ENCODE measurements around the gene TTLL4.
"Not testable (repeated sequence)": the region's sequence is repeated elsewhere in the genome, so short reads cannot be mapped to it uniquely, and the experiment has no call there.

Gene TTLL4

DNA sequence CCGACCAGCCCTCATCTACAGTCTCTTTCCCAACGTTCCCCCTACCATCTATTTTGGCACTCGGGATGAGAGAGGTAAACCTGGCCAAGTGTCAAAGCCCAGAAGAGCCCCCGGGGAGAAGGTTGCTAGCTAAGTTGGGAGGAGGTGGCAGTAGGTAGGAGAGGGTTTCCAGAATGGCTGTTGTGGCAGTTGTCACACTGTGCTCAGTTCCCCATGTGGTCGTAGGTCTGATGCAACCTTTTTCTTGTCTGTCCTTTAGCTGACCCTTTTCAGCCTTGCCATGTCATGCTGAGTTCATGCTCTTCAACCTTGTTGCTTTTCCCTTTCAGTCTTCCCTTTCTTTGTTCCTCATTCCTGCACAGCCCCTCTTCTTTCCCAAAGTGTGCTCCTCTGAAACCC is 34.5 kb downstream of the TTLL4 start:
- DNase-seq, result no peak

DNA sequence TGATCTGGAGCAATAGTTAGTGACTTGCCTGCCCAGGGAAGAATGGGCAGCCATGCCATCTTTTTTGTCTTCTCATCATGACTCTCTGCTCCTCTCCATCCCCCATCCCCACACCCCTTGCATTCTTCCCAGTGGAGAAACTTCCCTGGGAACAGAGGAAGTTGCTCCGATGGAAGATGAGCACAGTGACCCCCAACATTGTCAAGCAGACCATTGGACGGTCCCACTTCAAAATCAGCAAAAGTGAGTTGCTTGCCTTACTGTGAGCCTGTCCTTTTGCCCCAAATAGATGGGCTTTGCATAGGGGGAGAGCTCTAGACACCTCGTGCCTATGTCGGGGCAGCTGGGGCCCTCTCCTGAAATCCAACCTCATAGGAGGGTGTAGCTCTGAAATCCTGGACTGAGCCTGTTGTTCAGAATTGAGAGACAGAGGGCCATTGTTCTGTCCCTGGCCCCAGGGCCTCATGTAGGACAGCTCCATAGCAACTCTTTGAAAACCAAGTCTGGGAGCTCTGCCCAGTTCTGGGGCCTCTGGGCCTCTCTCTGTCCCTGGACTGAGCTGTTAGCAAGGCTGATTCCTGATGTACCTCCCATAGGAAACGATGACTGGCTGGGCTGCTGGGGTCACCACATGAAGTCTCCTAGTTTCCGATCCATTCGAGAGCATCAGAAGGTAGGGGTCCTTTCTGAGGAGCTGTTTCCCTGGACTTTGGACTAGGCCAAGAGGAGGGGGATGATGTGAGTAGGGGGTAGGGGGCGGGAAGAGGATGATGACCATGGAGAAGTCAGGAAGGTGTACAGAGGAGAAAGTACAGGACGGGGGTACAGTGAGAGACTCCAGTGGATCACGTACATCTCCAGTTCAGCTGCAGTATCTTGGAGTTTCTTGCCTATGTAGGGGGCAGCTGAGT is 35.2 kb downstream of the TTLL4 start:
- DNase-seq, result no peak

DNA sequence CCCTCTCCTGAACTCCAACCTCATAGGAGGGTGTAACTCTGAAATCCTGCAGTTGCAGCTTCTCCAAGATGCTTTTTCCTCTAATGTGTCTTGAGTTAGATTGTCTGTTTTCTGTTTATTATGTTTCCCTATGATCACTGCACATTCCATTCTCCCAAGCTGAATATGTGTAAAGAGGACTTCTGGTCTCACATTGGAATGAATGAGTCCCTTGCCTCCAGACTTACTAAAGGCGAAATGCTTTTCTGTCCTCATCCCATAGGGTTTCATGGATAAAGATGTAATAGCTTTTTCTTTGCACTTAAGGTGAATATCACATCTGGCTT is 35.8 kb downstream of the TTLL4 start:
- DNase-seq, result no peak

DNA sequence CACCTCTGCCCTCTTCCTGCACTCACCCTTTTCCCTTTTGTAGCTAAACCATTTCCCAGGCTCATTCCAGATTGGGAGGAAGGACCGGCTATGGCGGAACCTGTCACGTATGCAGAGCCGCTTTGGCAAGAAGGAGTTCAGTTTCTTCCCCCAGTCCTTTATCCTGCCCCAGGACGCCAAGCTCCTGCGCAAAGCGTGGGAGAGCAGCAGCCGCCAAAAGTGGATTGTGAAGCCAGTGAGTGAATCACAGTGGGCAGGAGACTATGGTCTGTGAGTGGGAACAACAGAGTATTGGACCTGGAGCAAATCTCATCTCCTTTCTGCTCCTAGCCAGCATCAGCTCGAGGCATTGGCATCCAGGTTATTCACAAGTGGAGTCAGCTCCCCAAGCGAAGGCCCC is 36.3 kb downstream of the TTLL4 start:
- DNase-seq, result no peak

DNA sequence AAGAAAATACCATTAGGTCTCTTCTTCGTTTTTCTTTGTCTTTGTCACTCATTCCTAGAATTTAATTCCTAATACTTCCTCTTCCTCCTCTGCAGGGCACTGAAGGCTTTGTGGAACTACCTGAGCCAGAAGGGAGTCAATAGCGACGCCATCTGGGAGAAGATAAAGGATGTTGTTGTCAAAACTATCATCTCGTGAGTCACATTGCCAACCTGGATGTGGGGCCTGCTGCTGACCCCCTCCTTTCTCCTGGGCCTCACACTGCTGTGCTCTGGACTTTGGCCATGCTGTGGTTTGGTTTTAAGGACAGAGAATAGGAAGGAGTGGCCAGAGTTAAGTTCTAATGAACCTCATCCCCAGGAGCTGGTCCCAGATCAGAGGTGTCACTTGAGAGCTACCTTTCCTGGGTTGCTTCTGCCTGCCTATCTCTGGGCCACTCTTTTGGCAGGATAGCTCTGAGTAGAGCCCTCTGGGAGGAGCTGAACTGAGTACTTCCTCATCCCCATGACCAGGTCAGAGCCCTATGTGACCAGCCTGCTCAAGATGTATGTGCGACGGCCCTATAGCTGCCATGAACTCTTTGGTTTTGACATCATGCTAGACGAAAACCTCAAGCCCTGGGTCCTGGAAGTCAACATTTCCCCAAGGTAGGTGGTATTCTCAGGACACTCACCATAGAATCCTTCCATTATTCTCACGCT is 38.3 kb downstream of the TTLL4 start:
- DNase-seq, result no peak

DNA sequence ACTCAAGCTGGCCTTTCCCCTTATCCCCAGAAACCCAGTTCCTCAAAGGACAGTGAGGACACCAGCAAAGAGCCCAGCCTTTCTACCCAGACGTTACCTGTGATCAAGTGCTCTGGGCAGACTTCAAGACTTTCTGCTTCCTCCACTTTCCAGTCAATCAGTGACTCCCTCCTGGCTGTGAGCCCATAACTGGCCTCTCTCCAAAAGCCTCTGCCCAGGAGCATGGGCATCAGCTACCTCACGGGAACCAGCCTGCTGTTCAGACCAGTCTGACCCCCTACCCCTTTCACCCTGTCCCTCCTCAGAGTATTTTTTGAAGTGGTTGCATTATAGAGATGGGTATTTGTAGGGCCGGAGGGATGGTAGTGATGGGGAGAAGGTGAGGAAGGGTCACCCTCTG is 43.6 kb downstream of the TTLL4 start:
- DNase-seq, result no peak

DNA sequence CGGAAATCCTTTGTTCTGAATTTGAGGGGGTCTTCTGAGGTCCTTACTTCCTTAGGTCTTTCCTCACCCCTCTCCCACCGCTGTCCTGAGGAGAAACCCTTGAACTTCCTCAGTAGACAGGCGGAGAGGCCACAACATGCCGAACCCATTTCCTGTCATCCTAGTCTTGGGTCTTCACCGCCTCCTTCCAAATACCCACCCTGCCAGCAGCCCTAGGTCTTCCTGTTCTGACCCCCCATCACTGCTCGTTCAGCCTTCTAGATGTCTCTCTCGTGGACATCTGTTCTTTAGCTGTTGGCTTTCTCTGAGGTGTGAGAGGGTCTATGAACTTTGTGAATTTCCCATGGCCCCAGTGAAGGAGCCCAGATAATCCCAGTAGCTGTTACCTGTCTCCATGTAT is 44.1 kb downstream of the TTLL4 start:
- DNase-seq, result no peak

DNA sequence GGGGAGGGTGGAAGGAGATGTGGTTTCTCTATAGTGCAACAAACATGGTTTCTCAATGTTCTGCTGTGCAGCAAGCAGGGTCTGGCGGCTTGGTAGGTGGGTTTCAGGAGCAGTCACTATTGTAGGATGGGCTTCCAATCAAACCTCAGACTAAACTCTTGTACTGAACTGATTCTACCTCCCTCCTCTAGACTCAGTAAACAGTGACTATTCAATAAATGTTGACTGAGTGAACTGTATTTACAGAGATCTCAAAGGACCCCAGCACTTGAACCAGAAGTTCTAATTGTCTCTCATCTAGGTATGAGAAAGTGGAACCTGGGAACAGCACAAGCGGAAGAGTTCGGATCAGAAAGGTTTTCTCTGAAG is 44.5 kb downstream of the TTLL4 start:
- DNase-seq, result no peak

DNA sequence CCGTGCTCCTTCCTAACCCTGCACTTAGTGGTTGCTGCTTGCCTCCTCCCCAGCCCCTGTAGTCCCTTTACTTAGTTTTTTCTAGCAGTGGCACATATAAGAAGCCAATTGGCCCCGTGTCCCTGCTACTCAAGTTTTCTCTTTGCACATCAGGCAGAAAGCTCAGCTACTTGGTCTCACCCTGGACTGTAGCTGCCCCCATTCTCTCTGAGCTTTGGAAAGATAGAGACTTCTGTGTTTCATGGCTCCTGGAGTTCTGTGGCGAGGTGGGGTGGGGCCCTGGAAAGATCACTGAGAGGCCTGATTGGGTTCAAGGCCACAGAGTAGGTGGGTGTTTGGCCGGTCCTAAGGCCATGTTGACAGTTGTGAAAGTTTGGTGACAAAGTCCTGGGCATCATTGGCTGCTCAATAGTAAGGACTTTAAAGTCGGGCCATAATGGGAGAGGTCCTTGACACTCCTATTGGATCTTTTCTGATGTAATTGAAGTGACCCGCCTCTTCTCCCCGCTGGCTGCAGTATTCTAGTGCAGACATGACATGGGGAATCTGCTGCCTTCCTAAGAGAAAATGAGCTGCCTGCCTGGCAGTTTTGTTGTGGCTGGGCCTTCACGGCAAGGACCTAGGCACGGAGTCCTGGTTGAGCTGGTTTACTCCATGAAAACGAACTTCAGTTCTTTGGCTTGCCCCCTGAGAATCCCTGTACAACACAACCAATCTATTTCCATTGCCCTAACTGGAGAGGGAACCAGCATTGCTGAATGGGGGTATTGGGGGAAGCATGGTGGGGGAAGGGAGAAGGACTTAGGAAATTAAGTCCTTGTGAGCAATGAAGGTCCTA is 45.2 kb downstream of the TTLL4 start:
- no peak for DNase-seq

DNA sequence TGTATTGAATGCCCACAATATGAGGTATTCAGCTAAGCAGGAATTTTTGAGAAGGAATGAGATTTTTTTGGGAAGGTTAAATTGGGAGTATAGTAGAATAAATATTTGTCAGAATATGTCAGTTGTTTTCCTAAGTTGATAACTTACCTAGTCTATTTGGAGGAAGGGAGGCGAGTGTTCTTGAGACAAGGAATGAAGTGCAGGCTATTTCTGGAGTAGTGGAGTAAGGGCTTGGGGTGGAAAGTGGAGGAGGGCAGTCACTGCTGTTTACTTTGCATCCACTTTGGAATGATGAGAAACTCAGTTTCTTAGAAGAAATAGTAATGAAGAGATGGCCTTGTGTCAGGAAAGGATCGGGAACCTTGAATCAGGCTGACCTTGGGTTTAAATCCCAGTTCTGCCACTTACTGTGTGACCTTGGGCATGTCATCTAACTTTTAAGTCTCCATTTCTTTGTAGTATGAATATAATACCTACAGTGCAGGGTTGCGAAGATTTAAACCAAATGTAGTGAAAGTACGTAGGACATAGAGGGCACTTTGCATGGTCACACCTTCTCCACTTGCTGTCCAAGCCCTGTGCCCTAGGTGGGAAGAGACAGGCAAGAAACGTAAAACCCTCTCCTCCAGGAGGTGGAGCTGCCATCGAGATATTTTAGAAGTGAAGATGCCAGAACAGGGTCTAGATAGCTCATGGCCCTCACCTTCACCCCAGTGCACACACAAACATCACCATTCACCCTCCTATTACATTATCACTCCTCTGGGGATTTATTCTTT is 46.2 kb downstream of the TTLL4 start:
- no peak for DNase-seq

DNA sequence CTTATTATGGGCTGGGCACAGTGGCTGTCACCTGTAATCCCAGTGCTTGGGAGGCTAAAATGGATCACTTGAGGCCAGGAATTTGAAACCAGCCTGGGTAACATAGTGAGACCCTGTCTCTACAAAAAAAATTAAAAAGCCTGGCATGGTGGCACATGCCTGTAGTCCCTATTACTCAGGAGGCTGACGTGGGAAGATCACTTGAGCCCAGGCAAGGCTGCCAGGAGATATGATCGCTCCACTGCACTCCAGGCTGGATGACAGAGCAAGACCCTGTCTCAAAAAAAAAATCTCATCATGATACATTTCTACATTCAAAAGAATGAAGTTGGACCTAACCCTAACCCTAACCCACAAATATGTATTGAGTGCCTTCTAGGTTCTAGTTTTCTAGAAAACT is 51.2 kb downstream of the TTLL4 start:
- no peak for DNase-seq

DNA sequence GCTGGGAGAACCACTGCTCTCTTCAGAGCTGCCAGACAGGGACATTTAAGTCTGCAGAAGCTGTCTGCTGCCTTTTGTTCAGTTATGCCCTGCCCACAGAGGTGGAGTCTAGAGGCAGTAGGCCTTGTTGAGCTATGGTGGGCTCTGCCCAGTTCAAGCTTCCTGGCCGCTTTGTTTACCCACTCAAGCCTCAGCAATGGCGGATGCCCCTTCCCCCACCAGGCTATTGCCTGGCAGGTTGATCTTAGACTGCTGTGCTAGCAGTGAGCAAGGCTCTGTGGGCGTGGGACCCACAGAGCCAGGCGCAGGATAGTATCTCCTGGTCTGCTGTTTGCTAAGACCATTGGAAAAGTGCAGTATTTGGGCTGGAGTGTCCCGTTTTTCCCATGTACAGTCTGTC is 62.1 kb downstream of the TTLL4 start:
- not testable (repeated sequence) for DNase-seq

DNA sequence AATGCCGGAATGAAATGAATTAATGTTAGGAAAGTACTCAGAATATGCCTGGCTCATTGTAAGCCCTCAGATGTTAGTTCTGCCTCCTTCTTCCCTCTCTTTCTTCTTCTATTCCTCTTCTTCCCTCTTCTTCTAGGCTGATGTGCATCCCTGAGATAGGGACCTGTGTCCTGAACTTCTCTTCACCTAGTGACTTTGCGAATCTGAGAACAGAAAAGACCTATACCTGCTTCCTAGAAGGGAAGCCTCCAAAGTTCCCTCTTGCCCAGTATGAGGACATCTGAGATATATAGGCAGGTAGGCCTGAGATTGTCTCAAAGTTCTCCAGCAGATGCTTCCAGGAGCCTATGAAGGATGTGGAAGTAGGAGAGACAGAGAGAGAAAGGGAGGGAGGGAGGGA is 63.2 kb downstream of the TTLL4 start:
- no peak for DNase-seq

DNA sequence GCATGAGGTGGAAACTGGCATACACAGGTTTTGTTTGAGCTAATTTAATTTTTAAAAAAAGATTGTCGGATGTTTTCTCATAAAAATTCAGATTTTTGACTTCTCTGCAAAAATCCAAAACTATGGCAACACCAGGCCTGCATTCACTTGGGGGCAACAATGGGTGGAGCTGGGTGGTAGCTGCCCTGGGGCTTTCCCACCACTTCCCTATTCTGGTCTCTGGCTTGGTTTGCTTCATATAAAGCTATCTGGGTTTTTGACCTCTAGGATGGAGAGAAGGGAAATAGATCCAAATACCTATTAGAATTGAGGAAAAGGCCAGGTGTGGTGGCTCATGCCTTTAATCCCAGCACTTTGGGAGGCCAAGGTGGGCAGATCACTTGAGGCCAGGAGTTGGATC is 65.9 kb downstream of the TTLL4 start:
- no peak for DNase-seq

DNA sequence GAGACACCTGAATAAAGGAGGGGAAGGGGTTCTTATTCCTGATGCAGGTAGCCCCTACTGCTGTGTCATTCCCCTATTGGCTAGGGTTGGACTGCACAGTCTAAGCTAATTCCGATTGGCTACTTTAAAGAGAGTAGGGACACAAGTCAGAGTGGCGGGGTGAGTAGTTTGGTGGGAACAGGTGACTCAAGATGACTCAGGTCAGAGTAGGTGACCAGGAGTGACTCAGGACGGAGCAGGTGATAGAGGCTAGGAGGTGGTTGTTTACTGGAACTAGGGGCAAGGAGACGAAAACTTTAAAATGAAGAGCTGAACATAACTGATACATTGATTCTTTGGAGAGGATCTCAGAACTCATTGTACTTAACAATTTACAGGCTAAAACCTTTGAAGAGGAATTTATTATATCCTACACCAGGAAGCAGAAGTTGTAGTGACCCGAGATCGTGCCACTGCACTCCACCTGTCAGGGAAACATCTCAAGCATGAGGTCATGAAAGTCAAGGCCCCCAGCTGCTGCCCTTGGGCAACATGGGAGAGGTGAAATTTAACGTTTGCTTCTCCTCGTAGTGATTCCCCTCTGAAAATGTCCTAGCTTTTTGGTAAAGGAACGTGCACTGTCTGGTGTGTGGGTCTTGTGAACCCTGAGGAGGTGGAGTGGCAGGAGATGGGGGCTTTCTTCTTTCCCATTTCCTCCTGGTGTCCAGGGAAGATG is 66.8 kb downstream of the TTLL4 start:
- no peak for DNase-seq

DNA sequence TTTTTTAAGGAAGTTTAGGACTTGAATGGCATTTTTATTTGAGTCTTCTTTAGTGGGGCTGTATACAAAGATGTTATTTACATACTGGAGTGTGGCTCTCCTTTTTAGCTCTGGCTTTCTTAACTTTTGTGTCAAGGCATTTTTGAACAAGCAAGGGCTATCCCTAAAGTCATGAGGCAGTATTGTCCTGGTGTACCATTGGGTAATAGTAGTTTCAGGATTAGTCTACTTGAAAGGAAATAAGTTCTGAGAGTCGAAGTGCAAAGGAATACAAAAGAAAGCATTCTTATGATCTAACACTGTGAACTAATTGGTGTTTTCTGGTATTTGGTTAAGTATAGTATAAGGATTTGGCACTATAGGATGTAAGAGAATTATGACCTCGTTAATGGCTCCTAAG is 69.4 kb downstream of the TTLL4 start:
- DNase-seq, result no peak

DNA sequence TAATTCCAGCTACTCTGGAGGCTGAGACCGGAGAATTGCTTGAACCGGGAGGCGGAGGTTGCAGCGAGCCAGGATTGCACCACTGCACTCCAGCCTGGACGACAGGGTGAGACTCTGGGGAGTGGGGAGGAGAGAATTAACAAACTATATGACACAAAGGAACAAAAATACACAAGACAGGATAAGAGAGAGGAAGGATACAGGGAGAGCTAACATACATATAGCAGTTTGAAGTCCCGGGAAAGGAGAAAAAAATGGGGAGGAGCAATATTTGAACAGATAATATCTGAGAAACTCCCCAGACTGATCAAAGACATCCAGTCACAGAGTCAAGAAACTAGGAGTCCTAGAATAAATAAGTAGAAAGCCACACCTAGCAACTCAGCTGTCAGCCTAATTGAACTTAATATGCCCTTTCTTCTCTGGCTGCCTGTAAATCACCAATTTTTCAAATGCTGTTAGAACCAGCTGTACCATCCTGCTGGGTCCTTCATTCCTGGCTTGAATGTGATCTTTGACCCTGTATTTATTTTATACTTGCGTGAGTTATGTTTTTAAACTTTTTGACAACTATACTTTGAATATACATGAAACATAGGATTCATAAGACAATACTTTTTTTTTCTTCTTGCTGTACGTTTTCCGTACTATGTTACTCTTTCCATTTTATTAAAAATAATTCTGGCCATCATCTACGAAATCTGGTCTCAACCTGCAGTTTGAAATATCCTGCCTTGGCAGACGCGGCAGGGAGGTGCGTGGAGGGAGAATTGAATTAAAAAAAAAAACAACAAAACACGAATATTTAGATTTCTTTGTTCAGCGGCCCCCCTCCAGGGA is 70.4 kb downstream of the TTLL4 start:
- DNase-seq, result no peak

DNA sequence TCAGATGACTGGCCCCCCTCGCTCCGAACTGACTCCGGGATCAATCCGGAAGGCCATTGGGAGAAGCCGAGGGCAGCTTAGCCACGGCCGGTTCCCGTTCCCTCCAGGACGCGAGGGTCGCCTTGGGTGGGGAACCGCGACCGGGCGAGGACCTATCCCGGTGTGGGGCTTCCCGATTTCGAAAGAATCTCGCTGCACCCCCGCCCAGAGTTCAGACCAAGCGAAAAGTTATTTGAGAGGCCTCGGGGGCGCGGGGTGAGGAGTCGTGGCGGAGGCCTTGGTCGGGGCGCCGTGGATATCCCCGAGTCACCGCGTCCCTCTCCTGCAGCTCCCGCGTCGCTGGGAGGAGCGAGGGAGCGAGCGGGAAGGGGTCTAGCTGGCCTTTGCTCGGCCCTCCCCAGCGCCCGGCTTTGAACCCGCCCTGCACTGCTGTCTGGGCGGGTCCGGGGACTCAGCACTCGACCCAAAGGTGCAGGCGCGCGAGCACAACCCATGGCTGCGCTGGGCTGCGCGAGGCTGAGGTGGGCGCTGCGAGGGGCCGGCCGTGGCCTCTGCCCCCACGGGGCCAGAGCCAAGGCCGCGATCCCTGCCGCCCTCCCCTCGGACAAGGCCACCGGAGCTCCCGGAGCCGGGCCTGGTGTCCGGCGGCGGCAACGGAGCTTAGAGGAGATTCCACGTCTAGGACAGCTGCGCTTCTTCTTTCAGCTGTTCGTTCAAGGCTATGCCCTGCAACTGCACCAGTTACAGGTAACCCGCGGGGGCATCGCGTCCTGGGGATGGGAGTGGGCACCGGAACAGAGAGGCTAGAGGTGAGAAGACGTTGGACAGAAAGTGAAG is 71.3 kb downstream of the TTLL4 start, which contains the start of gene CYP27A1:
TSS of gene CYP27A1 (plus strand) at position 457 of the 837 bp plus-strand sequence. CDS start at position 493, 36 bp downstream.
- no peak for DNase-seq

DNA sequence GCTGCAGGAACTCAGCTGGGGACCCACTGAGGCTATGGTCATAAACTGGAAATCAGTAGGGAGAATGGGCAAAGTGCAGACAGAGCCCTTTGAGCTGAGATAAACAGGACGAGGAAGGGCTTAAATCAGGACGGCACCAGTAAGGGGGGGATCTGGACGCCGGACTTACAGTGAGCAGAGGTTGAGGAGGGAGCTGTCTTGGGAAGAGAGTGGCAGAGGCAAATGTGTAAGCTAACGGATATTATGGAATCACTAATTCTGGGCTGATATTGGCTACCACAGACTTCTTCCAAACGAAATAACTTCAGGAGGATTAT is 71.9 kb downstream of the TTLL4 start:
- DNase-seq, result no peak

DNA sequence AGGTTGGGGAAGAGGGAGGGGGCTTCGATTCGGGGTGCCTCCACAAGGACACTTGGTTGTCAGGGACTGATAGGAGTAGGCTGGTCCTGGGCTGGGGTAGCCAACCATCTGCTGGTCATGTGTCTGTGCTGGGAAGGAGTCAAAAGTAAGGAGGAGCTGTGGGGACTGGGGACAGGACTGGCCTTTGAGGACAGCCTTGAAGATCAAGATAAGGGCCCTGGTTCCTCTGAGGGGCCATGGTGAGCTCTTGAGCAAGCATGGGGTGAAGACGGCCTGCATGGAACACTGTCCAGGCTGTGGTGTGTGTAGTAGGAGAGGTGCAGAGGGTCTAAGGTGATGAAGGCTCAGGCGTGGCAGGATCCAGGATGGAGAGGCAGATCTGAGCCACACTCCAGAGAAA is 73.1 kb downstream of the TTLL4 start:
- DNase-seq, result no peak
